Activated gamma-delta T cell (primary cell): Measurements from ENCODE around the gene MTMR1.

ENCODE experiments used
- DNase-seq: peaks from one replicate; lab custom pipeline; 2025; lab: John Stamatoyannopoulos, UW
- total RNA-seq, 2 donors: gene quantifications; one replicate each; lab custom pipeline; 2026; lab: John Stamatoyannopoulos, UW

Gene MTMR1
- total RNA-seq, result 71.2 to 84.8 reads per million in 2 donors

GRCh38 chrX:150692831-150693724 lies at the start of gene MTMR1:
Gene MTMR1 (plus strand): TSS chrX:150693396. CDS start chrX:150693531, 135 bp downstream.
- peak; percentile 41 for DNase-seq

DNA sequence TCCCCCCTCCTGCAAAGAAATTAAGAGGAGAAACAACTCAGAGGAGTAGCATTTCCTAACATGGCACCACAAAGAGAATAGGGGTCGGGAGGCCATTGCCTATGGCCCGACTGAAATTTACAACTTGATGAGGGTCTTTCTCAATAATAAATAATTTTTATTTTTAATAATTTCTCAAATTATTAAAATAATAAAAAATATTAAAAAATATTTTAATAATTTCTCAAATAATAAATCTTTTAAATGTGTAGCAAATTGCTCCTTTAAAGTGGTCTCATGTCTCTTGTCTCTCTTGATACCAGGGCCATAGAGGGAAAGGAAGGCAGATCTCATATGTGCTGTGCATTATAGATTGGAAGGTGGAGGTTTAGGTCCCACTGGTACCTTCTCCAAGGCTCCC lies 49.2 kb upstream of the MTMR1 start:
- DNase-seq, result no peak

- DNase-seq, result no peak
These were observed 48.8 kb upstream of the MTMR1 start for GRCh38 chrX:150644422-150644821.

DNA sequence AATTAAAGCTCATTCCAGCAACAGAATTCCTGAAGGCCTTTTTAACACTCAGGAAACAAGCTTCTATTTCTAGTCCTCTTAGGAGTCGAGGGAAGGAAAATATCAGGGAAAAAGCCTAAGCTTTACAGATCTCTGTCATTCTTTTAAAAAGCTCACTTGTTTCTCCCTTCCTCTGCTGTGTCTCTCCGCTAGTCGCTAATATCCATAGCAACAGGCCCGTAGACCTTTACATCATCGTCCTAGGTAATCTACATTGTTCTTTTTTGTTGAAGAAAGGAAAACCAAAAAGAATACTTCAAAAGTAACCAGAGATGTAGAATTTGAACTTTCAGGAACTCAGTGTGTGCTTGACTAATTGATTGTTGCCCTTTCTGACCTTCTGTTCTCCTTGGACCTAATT lies 45.9 kb upstream of the MTMR1 start:
- DNase-seq, result no peak

- DNase-seq, result no peak
These were observed 44.8 kb upstream of the MTMR1 start for GRCh38 chrX:150648296-150648940.

- no peak for DNase-seq
These were observed 43.9 kb upstream of the MTMR1 start for GRCh38 chrX:150649096-150649870.

- DNase-seq, result no peak
These were observed 41.3 kb upstream of the MTMR1 start for GRCh38 chrX:150651906-150652305.

GRCh38 chrX:150655788-150656187 lies 37.4 kb upstream of the MTMR1 start:
- no peak for DNase-seq

DNA sequence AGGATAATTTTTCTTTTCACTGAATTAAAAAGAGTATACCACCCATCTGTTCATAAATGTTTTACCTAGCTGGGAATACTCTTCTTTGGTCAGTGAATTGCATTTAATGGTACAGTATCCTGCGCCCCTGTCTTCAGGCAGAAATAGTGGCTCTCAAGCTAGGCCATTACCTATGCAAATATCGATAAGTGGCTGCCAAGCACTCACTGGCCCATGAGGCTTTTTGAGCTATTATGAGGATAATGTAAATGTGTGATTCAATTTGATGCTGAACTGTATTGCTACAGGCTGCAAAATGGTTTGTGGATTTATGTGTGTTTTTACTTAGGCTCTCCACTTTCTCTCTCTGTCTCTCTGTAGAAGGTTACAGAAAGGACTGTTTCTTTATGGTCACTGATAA lies 30.1 kb upstream of the MTMR1 start:
- DNase-seq, result no peak

DNA sequence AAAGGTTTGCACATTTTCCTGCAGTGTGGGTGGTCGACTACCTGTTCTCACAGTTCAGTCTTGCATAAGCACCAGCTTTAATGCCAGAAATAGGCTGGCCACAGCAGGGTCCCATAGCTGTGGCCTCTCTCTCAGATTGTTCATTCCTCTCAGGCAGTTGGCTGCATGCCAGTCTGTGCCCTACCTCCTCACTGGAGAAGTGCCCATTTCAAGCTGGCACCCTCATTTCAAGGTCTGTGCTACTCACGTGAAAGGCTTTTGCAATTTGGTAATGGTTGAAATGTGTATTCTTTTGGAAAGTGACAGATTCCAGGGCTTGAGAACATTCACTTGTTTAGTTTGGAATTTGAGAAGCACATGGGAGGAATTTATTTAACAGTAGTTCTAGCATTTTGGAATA lies 28.9 kb upstream of the MTMR1 start:
- DNase-seq, result no peak

- DNase-seq, result no peak
These were observed 17.0 kb upstream of the MTMR1 start for GRCh38 chrX:150676221-150676620.

DNA sequence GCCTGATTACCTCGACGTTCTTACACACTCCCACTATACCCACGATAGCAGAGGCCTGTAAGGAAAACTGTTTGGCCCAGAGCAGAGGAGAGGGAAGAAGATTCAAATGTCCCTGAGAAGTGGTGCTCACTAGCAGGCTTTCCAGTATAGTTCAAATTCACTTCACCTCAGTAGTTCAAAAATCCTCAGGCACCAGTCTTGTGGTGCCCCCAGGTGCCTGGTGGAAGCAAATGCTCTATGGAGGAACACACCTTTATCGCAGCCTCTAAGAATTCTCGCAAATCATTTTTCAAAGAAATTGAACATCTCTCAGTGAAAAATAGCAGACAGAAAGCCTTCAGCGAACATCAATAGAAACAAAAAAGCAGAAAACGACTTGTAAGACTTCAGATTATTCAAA lies 12.2 kb upstream of the MTMR1 start:
- DNase-seq, result no peak

GRCh38 chrX:150683112-150683511 lies 10.1 kb upstream of the MTMR1 start:
- DNase-seq, result no peak

- no peak for DNase-seq
These were observed 9.6 kb upstream of the MTMR1 start for GRCh38 chrX:150683536-150684146.

- no peak for DNase-seq
These were observed 4.2 kb upstream of the MTMR1 start for GRCh38 chrX:150688911-150689451.

GRCh38 chrX:150690126-150690525 lies 3.1 kb upstream of the MTMR1 start:
- DNase-seq, result no peak

GRCh38 chrX:150692296-150692695 lies 900 bp upstream of the MTMR1 start:
- no peak for DNase-seq

DNA sequence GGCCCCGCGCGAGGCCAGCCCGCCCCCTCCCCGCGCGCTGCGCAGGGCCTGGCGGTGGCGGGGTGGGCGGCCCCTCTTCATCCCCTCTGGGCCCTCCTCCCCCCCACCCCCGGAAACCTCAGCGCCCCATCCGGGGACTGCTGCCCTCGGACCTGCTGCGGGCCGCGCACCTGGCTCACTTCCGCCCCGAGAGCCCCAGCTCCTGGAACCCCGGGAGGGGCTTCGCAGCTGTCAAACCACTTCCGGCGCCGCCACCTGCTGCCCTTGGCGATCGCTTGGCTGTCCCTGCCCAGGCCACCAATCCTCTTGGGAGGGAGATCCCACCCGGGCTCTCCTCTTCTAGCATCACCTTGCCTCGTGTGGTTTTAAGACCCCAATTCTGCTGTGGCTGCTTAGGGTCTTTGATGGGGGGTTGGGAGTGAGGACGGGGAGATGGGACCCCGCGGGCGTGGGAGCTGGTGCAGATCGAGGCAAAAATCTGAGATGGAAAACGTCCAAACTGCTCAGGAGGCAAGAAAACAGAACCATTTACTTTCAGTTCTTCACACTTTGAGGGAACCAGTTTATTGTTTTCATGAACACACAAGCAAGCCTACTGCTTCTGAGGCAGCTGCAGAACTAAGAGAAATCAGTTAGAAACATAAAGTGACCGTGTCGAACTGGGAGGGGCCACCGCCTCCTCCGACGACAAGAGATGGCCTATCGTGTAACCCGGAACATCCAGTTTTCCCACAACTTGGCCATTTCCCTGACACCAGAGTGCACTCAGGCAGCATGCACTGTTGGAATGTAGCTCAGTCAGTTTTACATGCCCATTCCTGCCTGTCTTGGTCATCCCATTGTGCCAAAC lies 754 bp downstream of the MTMR1 start:
- DNase-seq, result peak; percentile 51

GRCh38 chrX:150694738-150695410 lies 1.7 kb downstream of the MTMR1 start:
- DNase-seq, result no peak

- DNase-seq, result no peak
These were observed 3.1 kb downstream of the MTMR1 start for GRCh38 chrX:150696331-150696730.
